ENCODE results near the gene MARF1.
"Not testable (repeated sequence)": the region's sequence is repeated elsewhere in the genome, so short reads cannot be mapped to it uniquely, and the experiment has no call there.

MARF1 gene

GRCh38 chr16:15573896-15574613, 68.9 kb downstream of the MARF1 start:
- not testable (repeated sequence) for DNase-seq (ENCODE audit: low read depth in 3 of 3)

GRCh38 chr16:15573274-15573895, 69.6 kb downstream of the MARF1 start:
- DNase-seq (ENCODE audit: low read depth in 3 of 3) = no peak

- DNase-seq (ENCODE audit: low read depth in 3 of 3) = no peak
These were observed 70.5 kb downstream of the MARF1 start for GRCh38 chr16:15572329-15573001.

DNA sequence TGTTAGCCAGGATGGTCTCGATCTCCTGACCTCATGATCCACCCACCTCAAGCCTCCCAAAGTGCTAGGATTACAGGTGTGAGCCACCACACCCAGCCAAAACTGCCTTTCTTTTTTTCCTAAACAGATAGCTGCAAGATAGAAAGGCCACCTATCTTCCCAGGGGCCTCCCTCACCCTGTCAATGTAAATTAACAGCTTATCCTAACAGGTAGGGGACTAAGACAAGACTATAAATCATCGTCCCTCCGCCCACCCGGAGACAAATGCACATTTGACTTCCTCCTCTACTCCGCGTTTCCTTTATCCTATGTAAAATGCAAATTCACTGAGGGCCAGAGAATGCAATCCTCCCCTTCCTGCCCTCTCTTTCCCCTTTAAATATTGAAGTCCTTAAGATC, 71.4 kb downstream of the MARF1 start:
- no peak for DNase-seq (ENCODE audit: low read depth in 3 of 3)

DNA sequence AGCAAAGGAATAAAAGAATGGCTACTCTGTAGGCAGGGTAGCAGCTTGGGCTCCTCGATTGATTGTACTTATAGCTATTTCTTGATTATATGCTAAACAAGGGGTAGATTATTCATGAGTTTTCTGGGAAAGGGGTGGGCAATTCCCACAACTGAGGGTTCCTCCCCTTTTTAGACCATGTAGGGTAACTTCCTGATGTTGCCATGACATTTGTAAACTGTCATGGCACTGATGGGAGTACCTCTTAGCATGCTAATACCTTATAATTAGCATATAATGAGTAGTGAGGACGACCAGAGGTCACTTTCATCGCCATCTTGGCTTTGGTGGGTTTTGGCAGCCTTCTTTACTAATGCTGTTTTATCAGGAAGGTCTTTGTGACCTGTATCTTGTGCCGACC, 72.3 kb downstream of the MARF1 start:
- DNase-seq (ENCODE audit: low read depth in 3 of 3) = not testable (repeated sequence)

DNA sequence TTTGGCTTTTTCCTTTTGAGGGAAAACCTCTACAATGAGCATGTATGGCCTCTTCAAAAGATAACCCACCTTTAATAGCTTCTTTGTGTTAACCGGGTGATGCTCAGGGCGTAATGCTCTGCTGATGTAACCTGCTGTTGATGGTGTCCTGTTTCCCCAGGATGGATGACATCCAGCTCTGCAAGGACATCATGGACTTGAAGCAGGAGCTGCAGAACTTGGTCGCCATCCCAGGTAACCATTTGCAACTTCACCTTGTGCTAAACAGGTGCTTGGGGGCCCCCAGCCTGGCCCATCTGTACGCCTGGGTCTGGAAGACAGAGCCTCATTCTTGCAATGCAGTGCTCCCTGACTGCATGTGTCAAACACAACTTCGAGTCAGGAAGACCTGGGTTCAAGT, 75.1 kb downstream of the MARF1 start:
- DNase-seq (ENCODE audit: low read depth in 3 of 3) = no peak

DNA sequence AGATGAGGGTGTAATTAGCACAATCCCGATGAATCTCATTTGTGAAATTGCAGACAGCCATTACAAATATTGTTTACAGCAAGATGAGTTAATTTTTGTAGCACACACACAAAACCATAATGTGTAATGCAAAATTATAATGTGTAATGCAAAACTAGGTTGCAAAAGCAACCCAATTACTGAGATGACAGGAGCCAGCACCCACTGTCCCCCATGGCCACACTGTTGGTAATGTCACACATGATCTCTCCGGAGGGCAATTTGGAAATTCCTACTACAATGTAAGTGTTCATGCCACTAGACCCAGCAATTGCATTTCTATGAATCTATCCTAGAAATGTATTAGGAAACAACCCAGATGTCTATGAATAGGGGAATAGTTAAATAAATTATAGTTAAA, 76.9 kb downstream of the MARF1 start:
- DNase-seq (ENCODE audit: low read depth in 3 of 3) = no peak

- DNase-seq (ENCODE audit: low read depth in 3 of 3) = no peak
These were observed 78.2 kb downstream of the MARF1 start for GRCh38 chr16:15564604-15565339.

- DNase-seq (ENCODE audit: low read depth in 3 of 3) = no peak
These were observed 83.8 kb downstream of the MARF1 start for GRCh38 chr16:15559176-15559575.

GRCh38 chr16:15557258-15557657, 85.7 kb downstream of the MARF1 start:
- no peak for DNase-seq (ENCODE audit: low read depth in 3 of 3)

- no peak for DNase-seq (ENCODE audit: low read depth in 3 of 3)
These were observed 86.8 kb downstream of the MARF1 start for GRCh38 chr16:15556130-15556529.

GRCh38 chr16:15553313-15554088, 89.5 kb downstream of the MARF1 start:
- DNase-seq (ENCODE audit: low read depth in 3 of 3) = no peak

GRCh38 chr16:15552507-15552906, 90.4 kb downstream of the MARF1 start:
- no peak for DNase-seq (ENCODE audit: low read depth in 3 of 3)

DNA sequence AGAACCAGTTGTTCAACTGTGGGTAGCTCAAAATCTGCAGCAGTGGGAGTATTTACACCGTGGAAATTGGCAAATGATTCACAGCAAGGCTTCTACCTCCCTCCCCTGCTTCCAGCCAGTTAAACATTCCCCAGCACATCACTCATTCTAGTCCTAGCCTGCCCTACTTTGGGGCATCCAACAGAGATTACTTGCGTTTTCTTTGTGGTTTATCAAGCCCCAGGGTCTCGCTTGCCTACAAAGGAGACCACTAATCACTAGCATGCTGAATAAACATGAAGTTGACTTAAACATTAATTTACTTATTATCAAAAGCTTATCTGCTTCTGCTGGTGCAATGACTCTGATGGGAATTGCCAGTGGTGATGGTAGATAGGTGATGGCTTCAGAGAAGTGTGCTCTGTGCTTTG, 94.5 kb downstream of the MARF1 start:
- DNase-seq (ENCODE audit: low read depth in 3 of 3) = no peak

DNA sequence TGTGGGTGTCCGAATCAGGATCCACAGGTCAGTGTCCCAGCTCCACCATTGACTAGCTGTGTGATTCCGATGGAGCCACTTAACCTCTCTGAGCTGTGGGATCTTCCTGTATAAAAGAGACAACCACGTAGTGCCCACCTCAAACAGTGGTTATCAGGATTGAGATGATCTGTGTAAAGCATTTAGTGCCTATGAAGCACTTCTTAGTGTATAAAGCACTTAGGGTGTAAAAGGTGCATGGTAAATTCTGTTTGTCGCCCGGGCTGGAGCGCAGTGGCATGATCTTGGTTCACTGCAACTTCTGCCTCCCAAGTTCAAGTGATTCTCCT, 95.2 kb downstream of the MARF1 start:
- DNase-seq (ENCODE audit: low read depth in 3 of 3) = no peak

DNA sequence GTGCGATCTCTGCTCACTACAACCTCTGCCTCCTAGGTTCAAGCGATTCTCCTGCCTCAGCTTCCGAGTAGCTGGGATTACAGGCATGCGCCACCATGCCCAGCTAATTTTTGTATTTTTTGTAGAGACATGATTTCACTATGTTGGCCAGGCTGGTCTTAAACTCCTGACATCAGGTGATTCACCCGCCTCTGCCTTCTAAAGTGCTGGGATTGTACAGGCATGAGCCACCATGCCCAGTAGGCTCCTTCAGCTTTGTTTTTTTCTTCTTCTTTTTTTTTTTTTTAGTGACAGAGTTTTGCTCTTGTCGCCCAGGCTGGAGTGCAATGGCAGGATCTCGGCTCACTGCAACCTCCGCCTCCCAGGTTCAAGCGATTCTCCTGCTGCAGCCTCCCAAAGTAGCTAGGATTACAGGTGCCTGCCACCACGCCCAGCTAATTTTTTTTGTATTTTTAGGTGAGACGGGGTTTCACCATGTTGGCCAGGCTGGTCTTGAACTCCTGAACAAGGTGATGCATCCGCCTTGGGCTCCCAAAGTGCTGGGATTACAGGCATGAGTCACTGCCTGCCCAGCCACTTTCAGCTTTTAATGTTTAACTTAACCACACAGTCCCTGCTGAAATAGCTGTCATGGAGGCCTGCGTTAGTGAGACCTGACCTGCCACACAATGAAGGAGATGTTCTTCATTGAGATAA, 95.7 kb downstream of the MARF1 start:
- DNase-seq (ENCODE audit: low read depth in 3 of 3) = not testable (repeated sequence)

- DNase-seq (ENCODE audit: low read depth in 3 of 3) = no peak
These were observed 97.4 kb downstream of the MARF1 start for GRCh38 chr16:15545544-15545943.

DNA sequence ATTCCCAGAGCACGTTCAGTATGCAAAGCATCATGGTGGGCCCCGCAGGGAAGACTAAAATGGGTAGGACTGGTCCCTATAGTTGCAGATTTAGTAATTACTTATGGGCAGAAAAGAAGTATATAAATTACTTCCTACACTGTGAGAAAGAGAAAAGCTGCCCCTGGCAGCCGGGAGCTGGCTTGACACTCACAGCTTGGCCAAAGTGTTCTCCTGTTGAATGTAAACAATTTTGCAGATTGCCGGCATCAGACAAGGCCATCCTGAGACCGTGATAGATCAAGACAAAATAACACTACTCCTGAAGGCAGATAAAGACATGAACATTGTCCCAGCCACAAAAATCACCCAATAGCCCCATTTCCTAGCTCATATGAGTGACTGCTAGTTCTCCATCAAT, 98.5 kb downstream of the MARF1 start:
- DNase-seq (ENCODE audit: low read depth in 3 of 3) = no peak
